ENCODE results near the gene TEAD1.

- TF ChIP-seq CTCF (conservative IDR thresholded peaks at IDR 0.05; ENCODE audit: low read length): no peak
- no peak for TF ChIP-seq EZH2phosphoT487 (IDR thresholded peaks at IDR 0.05; ENCODE audit: borderline replicate concordance, low read depth, low read length)
Measured at GRCh38 chr11:12905435-12905834, 231.2 kb downstream of the TEAD1 start.
